ENCODE results near the gene TMOD4. TPM values are rescaled to one million over a fixed set of nuclear protein-coding genes. Genes with fewer than 3 reads are reported as not detected.
"Not testable (repeated sequence)": the region's sequence is repeated elsewhere in the genome, so short reads cannot be mapped to it uniquely, and the experiment has no call there.

TMOD4 gene
- total RNA-seq: 1 to 10 TPM; 2.3 to 2.5 TPM

DNA sequence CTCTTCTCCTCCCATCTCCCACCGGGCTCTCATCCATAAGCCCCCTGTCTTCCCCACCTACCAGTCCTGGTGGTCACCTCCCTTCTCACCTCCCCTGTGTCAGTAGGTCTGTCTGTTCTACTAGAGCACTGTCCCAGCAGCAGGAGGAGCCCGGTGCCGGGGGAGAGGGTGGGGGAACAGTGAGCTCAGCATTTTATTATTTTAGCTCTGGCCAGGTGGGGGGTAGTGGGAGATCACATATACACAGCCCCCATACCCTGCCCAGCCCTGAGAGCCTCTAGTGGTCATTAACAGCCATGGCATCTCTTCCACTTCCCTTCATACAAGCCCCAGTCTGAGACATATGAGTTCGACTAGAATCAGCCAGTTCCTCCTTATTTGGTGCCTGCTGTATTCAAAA is at the start of gene TMOD4:
Gene TMOD4, minus strand, starts transcription at position 119 of the 400 bp plus-strand sequence. CDS start 1,106 bp downstream, outside the sequence.
- Mint-ChIP-seq H3K27me3 (no peaks in the 10 kb centered on the region), H3K36me3 (peaks cover 19% of the 10 kb centered on the region), H3K4me3 (no peak within 1 kb of the TSS), H3K9me3 (no peaks in the 10 kb centered on the region), H3K27ac (no peak within 1 kb of the TSS), H3K4me1 (peaks cover 1% of the 10 kb centered on the region)
- DNase-seq: no peak

DNA sequence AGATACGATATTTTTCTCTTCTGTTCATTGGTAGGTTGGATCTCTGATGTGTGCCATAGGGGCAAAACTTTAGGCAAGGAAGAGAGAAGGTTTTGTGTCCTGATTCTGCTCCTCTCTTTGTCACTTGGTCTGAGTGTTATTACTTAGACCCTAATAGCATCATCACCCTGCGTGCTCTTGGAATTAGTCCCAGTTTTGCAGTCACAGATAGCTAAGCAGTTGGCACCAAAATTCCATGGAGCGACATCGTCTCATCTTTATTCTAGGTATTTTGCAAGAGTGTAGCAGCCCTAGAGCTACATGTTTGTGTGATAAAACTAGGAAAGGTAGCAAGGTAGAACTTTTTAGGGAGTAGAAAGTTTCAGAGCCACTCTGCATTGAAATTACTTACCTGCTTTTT is 46.3 kb upstream of the TMOD4 start:
- no peaks in the 10 kb centered on the region for H3K9me3 Mint-ChIP-seq
- DNase-seq: no peak
- H3K27ac Mint-ChIP-seq: no peak overlapping the region
- peaks cover 7% of the 10 kb centered on the region for H3K36me3 Mint-ChIP-seq
- H3K4me1 Mint-ChIP-seq: peaks cover 1% of the 10 kb centered on the region
- no peaks in the 10 kb centered on the region for H3K27me3 Mint-ChIP-seq
- H3K4me3 Mint-ChIP-seq: no peak overlapping the region

DNA sequence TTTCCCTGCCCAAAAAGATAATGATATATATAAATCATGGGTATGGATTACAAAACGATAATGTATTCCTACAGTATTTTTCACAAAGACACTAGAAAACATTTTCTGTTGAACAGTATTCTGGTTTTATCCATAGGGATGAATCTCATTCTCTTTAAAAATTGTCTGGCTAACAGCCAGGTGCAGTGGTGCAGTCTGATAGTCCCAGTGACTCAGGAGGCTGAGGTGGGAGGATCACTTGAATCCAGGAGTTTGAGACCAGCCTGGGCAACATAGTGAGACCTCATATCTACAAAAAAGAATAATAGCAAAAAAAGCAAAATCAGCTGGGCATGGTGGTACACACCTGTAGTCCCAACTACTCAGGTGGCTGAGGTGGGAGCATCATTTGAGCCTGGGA is 45.8 kb upstream of the TMOD4 start:
- peaks cover 3% of the 10 kb centered on the region for H3K4me1 Mint-ChIP-seq
- no peak overlapping the region for H3K27ac Mint-ChIP-seq
- peaks cover 7% of the 10 kb centered on the region for H3K36me3 Mint-ChIP-seq
- H3K27me3 Mint-ChIP-seq: no peaks in the 10 kb centered on the region
- H3K9me3 Mint-ChIP-seq: no peaks in the 10 kb centered on the region
- DNase-seq: no peak
- H3K4me3 Mint-ChIP-seq: no peak overlapping the region

DNA sequence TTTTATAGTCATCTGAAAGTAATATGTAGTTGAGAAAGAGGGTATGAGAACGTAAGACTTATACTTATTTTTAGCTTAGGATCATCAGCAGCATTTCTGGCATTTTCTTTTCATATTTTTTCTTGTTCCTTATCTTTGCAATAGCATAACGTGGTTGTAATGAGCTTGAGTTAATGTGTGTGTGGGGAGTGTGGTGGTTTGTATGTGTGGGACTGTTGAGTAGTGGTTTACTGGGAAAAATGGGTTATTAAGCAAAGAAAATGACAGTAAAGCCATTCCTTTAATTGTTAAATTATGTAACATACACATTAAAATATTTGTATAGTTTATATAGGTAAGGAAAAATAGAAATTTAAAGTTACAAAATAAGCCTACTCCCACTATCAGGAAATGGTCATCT is 37.8 kb upstream of the TMOD4 start:
- no peaks in the 10 kb centered on the region for H3K27me3 Mint-ChIP-seq

DNA sequence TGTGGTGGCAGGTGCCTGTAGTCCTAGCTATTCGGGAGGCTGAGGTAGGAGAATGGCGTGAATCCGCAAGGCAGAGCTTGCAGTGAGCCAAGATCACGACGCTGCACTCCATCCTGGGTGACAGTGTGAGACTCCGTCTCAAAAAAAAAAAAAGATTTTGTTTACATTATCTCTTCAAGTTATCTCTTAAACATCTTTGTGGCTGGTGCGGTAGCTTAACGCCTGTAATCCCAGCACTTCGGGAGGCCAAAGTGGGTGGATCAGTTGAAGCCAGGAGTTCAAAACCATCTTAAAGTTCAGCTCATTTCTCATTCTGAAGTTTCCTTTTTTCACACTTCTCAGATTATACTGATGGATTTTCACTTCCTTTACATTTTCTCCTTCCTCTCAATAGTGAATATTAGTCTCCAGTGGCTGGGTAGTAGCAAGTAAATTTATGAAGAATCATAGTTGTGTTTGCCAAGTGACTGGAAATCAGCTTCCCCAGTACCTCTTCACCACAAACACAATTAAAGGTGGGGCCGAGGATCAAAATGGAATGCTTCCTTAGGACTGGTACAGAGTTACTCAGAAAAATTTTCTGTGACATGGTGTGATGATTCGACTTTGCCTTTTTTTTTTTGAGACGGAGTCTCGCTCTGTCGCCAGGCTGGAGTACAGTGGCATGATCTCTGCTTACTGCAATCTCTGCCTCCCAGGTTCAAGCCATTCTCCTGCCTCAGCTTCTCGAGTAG is 36.4 kb upstream of the TMOD4 start:
- H3K9me3 Mint-ChIP-seq: no peaks in the 10 kb centered on the region
- H3K4me1 Mint-ChIP-seq: peaks cover 21% of the 10 kb centered on the region
- peak overlapping the region; percentile 76 for H3K27ac Mint-ChIP-seq
- no peaks in the 10 kb centered on the region for H3K27me3 Mint-ChIP-seq
- peaks cover 17% of the 10 kb centered on the region for H3K36me3 Mint-ChIP-seq
- H3K4me3 Mint-ChIP-seq: no peak overlapping the region
- no peak for DNase-seq

More for the DNA sequence above, 37.8 kb upstream of the TMOD4 start:
- Mint-ChIP-seq H3K4me1 (peaks cover 22% of the 10 kb centered on the region), H3K4me3 (no peak overlapping the region), H3K36me3 (peaks cover 20% of the 10 kb centered on the region), H3K9me3 (no peaks in the 10 kb centered on the region), H3K27ac (no peak overlapping the region)
- no peak for DNase-seq

DNA sequence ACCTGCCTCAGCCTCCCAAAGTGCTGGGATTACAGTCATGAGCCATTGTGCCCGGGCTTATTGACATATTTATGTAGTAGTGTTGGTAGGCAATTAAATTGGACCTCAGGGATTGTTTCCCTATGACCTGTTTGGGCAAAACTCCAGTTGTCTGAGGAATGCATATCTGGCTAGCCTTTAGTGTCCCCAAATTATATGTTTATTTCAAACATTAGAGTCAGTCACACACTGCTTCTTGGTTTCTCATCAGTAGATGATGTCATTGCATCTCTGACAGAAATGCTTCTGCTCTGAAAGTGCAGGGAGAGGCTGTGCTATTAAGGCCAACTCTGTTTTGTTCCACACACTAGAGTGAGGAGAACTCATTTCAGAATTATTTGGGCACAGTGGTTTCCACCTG is 35.0 kb upstream of the TMOD4 start:
- H3K4me1 Mint-ChIP-seq: peaks cover 19% of the 10 kb centered on the region

DNA sequence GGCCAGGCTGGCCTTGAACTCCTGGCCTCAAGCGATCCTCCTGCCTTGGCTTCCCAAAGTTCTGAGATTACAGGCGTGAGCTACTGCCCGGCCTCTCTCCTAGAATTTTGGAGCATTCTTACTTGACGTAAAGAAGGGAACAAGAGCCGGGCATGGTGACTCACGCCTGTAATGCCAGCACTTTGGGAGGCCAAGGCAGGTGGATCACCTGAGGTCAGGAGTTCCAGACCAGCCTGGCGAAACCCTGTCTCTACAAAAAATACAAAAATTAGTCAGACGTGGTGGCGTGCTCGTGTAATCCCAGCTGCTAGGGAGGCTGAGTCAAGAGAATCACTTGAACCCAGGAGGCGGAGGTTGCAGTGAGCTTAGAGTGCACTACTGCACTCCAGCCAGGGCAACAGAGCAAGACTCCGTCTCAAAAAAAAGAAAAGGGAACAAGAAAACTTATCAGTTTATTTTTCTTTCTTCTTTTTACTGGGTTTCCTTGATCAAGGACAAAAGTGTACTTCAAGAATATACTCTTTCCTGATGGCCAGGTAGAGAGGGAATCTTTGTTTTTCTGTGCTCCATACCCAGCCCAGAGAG is 29.7 kb upstream of the TMOD4 start:
- peaks cover 27% of the 10 kb centered on the region for H3K4me1 Mint-ChIP-seq
- H3K27ac Mint-ChIP-seq, H3K9me3 Mint-ChIP-seq, H3K4me3 Mint-ChIP-seq, DNase-seq, H3K27me3 Mint-ChIP-seq: not testable (repeated sequence)
- H3K36me3 Mint-ChIP-seq: peaks cover 17% of the 10 kb centered on the region

More for the DNA sequence above, 35.0 kb upstream of the TMOD4 start:
- Mint-ChIP-seq H3K27me3 (no peaks in the 10 kb centered on the region), H3K4me3 (no peak overlapping the region), H3K9me3 (no peaks in the 10 kb centered on the region), H3K36me3 (peaks cover 18% of the 10 kb centered on the region), H3K27ac (no peak overlapping the region)
- no peak for DNase-seq

DNA sequence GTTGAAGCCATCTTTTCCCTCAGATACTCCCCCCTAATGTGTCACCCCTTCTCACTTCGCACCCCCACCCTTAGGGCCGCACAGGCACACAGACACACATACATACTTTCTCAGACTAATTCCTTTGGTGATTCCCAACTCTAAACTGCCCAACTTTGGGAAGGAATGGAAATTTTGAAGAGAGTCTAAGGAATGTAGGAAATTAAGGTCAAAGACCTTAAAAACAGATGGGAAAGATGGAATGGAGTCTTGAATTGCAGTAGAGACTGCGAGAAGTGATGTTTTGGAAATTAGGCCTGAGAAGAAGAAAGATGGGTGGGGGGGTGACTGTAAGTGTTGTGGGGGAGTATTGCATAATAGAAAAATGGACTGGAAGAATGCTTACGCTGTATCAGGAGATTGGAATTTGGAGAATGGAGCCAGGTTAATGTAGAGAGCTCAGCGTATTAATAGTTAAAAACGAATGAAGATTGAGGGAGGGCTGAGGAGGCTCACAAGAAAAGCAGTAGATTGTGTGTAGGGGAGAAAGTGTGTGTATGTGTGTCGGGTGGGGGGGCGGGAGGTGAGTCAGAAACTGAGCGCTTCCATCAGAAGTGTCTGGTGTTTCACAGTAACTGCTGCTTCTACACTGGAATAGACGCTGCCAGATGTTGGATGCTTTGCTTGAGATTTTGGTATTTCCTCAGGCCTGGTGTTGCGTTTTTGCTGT is 24.2 kb upstream of the TMOD4 start:
- DNase-seq: no peak
- peaks cover 27% of the 10 kb centered on the region for H3K36me3 Mint-ChIP-seq
- H3K27ac Mint-ChIP-seq: peak overlapping the region; percentile 98
- no peaks in the 10 kb centered on the region for H3K9me3 Mint-ChIP-seq
- peaks cover 4% of the 10 kb centered on the region for H3K27me3 Mint-ChIP-seq
- peak overlapping the region; percentile 99 for H3K4me3 Mint-ChIP-seq
- H3K4me1 Mint-ChIP-seq: peaks cover 46% of the 10 kb centered on the region

DNA sequence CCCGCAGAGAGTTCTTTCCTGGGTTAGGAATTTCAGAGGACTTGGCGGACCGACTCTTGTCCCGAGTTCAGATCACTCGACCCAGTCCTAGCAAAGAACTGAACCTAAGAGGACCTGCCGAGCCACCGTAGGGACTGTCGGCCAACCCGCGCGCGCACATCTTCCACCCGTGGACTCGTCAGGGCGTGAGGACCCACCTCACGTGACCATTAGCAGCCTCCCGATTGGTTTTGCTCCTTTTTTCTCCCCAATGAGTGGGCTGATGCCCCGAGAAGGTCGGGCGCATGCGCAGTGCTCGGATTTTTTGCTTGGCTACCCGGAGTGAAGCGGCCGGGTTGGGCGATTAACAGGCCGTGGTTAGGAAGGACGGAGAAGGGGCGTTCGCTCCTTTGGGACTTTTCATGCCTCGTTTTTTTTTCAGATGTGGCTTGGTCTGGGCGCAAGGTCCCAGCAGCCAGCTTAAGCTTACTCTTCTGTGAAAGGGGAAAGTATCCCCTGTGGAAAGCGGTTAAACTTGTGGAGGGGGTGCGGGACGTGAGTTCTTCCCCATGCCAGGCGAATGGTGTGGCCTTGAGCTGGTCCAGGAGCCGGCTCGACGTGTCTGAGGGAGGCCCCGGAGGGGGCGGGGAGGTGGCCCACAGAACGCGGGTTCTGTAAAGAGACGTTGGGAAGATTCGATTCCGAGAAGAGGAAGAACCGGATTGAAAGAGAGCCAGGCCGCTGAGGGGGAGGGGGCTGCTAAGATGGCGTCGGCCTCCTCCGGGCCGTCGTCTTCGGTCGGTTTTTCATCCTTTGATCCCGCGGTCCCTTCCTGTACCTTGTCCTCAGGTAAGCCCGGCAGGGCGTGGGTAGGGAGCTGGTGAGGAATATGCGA is 22.7 kb upstream of the TMOD4 start, which contains the start of gene PIP5K1A:
Gene PIP5K1A, plus strand, starts transcription at position 299 of the 874 bp plus-strand sequence. Its CDS starts 445 bp downstream, at position 744.
- Mint-ChIP-seq H3K4me1 (peaks cover 37% of the 10 kb centered on the region), H3K9me3 (no peaks in the 10 kb centered on the region), H3K4me3 (peak within 1 kb of the TSS; percentile 99), H3K27me3 (peaks cover 4% of the 10 kb centered on the region), H3K27ac (peak within 1 kb of the TSS; percentile 98), H3K36me3 (peaks cover 27% of the 10 kb centered on the region)
- DNase-seq: peak; percentile 97

DNA sequence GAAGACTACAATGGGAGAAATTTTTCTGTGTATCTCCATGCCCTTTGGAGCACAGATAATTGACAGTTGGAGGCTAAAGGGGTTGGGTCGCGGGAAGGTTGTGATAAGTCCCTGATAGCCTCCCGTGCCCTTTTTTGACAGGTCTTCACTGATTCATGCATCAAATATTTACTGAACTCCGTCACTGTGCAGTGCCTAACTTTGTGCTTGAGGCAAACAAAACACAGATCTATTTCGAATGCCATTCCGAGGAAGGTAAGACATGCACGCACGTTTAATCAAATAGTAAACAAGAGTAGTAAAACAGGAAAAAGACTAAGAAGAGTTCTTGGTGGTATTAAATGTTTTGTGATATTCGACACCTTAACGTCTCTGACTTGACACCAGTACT is 22.1 kb upstream of the TMOD4 start:
- H3K36me3 Mint-ChIP-seq: peaks cover 25% of the 10 kb centered on the region
- no peak for DNase-seq
- peaks cover 34% of the 10 kb centered on the region for H3K4me1 Mint-ChIP-seq
- peaks cover 4% of the 10 kb centered on the region for H3K27me3 Mint-ChIP-seq
- peak overlapping the region; percentile 98 for H3K27ac Mint-ChIP-seq
- peak overlapping the region; percentile 99 for H3K4me3 Mint-ChIP-seq
- H3K9me3 Mint-ChIP-seq: no peaks in the 10 kb centered on the region

DNA sequence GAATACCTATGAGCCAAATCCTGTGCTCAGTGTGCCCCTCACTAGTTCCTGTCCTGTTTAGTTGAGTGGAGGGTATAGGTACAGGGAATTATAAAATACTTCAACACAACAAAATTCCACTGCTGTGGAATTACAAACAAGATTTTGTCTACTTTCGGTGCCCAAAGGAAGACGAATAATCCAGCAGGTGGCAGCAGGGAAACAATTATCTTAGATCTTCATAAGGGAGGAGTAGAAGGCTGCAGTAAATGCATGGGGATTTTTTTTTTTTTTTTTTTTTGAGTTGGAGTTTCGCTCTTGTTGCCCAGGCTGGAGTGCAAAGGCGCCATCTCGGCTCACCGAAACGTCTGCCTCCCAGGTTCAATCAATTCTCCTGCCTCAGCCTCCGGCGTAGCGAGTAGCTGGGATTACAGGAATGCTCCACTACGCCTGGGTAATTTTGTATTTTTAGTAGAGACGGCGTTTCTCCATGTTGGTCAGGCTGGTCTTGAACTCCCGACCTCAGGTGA is 20.6 kb upstream of the TMOD4 start:
- H3K36me3 Mint-ChIP-seq: peaks cover 19% of the 10 kb centered on the region
- H3K27ac Mint-ChIP-seq: peak overlapping the region; percentile 62
- H3K4me1 Mint-ChIP-seq: peaks cover 25% of the 10 kb centered on the region
- H3K27me3 Mint-ChIP-seq: peaks cover 4% of the 10 kb centered on the region
- peak; percentile 32 for DNase-seq
- H3K9me3 Mint-ChIP-seq: no peaks in the 10 kb centered on the region
- no peak overlapping the region for H3K4me3 Mint-ChIP-seq

DNA sequence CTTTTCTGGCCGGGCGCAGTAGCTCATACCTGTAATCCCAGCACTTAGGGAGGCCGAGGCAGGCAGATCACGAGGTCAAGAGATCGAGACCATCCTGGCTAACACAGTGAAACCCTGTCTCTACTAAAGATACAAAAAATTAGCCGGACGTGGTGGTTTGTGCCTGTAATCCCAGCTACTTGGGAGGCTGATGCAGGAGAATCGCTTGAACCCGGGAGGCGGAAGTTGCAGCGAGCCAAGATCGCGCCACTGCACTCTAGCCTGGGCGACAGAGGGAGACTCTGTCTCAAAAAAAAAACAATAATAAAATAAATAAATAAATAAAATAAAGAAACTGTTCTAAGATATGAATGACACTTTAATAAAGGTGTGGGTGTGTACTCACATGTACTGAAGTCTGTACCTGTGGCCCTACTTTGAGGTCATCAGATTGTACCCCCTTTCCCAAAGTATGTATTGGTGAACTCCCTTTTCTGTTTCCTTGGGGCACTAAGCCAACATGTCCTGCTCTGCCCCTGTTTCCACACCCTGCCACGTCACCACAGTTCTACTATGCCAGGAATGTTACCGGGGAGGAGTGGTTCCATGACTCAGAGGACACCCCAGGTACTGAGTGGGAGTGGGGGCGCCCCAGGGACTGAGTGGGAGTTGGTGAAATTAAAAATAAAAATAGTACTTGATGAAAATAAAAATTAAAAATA is 19.3 kb upstream of the TMOD4 start:
- H3K4me1 Mint-ChIP-seq: peaks cover 21% of the 10 kb centered on the region
- H3K36me3 Mint-ChIP-seq: peaks cover 16% of the 10 kb centered on the region
- not testable (repeated sequence) for H3K4me3 Mint-ChIP-seq, H3K27me3 Mint-ChIP-seq, H3K27ac Mint-ChIP-seq, H3K9me3 Mint-ChIP-seq, DNase-seq

DNA sequence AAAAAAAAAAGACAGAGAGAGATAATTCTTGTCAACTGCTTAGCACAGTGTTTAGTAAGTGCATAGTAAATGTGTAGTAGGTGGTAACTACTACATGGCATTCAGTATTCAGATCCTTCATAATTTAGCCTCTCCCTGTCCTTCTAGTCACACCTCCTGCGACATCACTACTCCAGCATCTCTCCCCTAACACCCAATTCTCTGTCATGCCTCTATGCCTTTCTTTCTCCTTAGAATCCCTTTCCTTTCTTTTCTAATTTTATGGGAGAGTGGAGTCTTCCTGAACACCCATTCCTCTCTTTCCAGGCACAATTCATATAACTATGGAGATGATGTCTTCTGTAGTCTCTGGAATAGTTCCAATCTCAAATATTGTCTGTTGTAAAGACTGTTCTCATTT is 18.1 kb upstream of the TMOD4 start:
- no peak for DNase-seq
- Mint-ChIP-seq H3K27ac (no peak overlapping the region), H3K27me3 (peaks cover 4% of the 10 kb centered on the region), H3K4me3 (no peak overlapping the region), H3K9me3 (no peaks in the 10 kb centered on the region), H3K4me1 (peaks cover 18% of the 10 kb centered on the region), H3K36me3 (peaks cover 4% of the 10 kb centered on the region)

DNA sequence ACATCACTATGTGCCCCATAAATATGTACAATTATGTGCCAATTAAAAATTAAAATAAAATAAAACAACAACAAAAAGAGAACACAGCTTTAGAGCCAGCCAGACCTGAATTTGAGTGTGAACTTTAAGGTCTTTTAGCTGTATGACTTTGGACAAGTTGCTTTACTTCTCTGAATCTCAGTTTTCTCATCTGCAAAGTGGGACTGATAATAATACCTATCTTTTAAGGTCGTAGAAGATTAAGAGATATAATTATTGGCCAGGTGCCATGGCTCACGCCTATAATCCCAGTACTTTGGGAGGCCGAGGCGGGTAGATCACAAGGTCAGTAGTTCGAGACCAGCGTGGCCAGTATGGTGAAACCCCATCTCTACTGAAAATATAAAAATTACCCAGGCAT is 17.5 kb upstream of the TMOD4 start:
- Mint-ChIP-seq H3K36me3 (peaks cover 4% of the 10 kb centered on the region), H3K4me1 (peaks cover 21% of the 10 kb centered on the region), H3K27ac (no peak overlapping the region), H3K4me3 (no peak overlapping the region), H3K9me3 (no peaks in the 10 kb centered on the region), H3K27me3 (peaks cover 1% of the 10 kb centered on the region)
- no peak for DNase-seq
